Stimulated activated CD4-positive, alpha-beta T cell treated with anti-CD3 and anti-CD28 coated beads, TNF-alpha, amount 100 ng/mL, for 4 hours (primary cell): Measurements from ENCODE around the gene GHRHR.

Experiments used
- DNase-seq, 3 experiments: peaks; one replicate each; pipeline ENCODE4 v3.0.0-alpha.2; 2020; ENCODE audit warnings: low read depth in 3 of 3

GHRHR gene

GRCh38 chr7:30963842-30964241 lies at the start of gene GHRHR:
Gene GHRHR, plus strand, starts transcription at chr7:30963953. Its CDS starts 116 bp downstream, at chr7:30964069.
- no peak for DNase-seq

GRCh38 chr7:30914596-30914995 lies 49.2 kb upstream of the GHRHR start:
- DNase-seq = no peak

GRCh38 chr7:30915005-30915601 lies 48.6 kb upstream of the GHRHR start:
- no peak for DNase-seq

- DNase-seq = no peak
These were observed 48.0 kb upstream of the GHRHR start for GRCh38 chr7:30915751-30916150.

GRCh38 chr7:30916255-30916654 lies 47.5 kb upstream of the GHRHR start:
- no peak for DNase-seq

GRCh38 chr7:30916767-30917166 lies 47.0 kb upstream of the GHRHR start:
- no peak for DNase-seq

- DNase-seq = no peak
These were observed 46.4 kb upstream of the GHRHR start for GRCh38 chr7:30917216-30917893.

- no peak for DNase-seq
These were observed 45.1 kb upstream of the GHRHR start for GRCh38 chr7:30918676-30919075.

- no peak for DNase-seq
These were observed 43.7 kb upstream of the GHRHR start for GRCh38 chr7:30920021-30920583.

GRCh38 chr7:30920584-30921539 lies 42.9 kb upstream of the GHRHR start:
- no peak for DNase-seq

- no peak for DNase-seq
These were observed 42.0 kb upstream of the GHRHR start for GRCh38 chr7:30921540-30922401.

GRCh38 chr7:30922596-30922995 lies 41.2 kb upstream of the GHRHR start:
- no peak for DNase-seq

- DNase-seq = no peak
These were observed 40.6 kb upstream of the GHRHR start for GRCh38 chr7:30923009-30923773.

GRCh38 chr7:30923774-30924413 lies 39.9 kb upstream of the GHRHR start:
- no peak for DNase-seq

GRCh38 chr7:30924624-30925023 lies 39.1 kb upstream of the GHRHR start:
- DNase-seq = no peak

GRCh38 chr7:30925117-30925516 lies 38.6 kb upstream of the GHRHR start:
- DNase-seq = no peak

GRCh38 chr7:30925913-30926312 lies 37.8 kb upstream of the GHRHR start:
- DNase-seq = no peak

GRCh38 chr7:30926313-30926712 lies 37.4 kb upstream of the GHRHR start:
- no peak for DNase-seq

GRCh38 chr7:30927040-30927439 lies 36.7 kb upstream of the GHRHR start:
- no peak for DNase-seq

- DNase-seq = no peak
These were observed 36.2 kb upstream of the GHRHR start for GRCh38 chr7:30927559-30927958.
